HG02588 (cell line): ENCODE measurements around the gene ZNF460.
"Not testable (repeated sequence)": the region's sequence is repeated elsewhere in the genome, so short reads cannot be mapped to it uniquely, and the experiment has no call there.

Source experiments
- ATAC-seq: cut with Tn5 transposase; IDR thresholded peaks from one replicate; pipeline ENCODE4 v1.9.1; 2021; ENCODE audit warnings: mild to moderate bottlenecking, moderate library complexity; ENCODE audit not compliant: unreplicated experiment

ZNF460 gene

GRCh38 chr19:57280165-57280961 is at the start of gene ZNF460:
TSS of gene ZNF460 (plus strand) at chr19:57280485. CDS start at chr19:57280807, 322 bp downstream.
- ATAC-seq: peak; percentile 72

- no peak for ATAC-seq
Observed at GRCh38 chr19:57231686-57232085, 48.6 kb upstream of the ZNF460 start.

GRCh38 chr19:57233207-57233606 is 47.1 kb upstream of the ZNF460 start:
- no peak for ATAC-seq

- ATAC-seq: no peak
Observed at GRCh38 chr19:57239982-57240310, 40.3 kb upstream of the ZNF460 start.

- peak; percentile 90 for ATAC-seq
Observed at GRCh38 chr19:57240311-57241090, 39.8 kb upstream of the ZNF460 start, which contains the start of gene ZNF805. TSS of gene ZNF805 (plus strand) at chr19:57240632. CDS start at chr19:57240892, 260 bp downstream.

- no peak for ATAC-seq
Observed at GRCh38 chr19:57241176-57241575, 39.1 kb upstream of the ZNF460 start.

- ATAC-seq: no peak
Observed at GRCh38 chr19:57242821-57243220, 37.5 kb upstream of the ZNF460 start.

GRCh38 chr19:57244513-57244912 is 35.8 kb upstream of the ZNF460 start:
- no peak for ATAC-seq

GRCh38 chr19:57245066-57245465 is 35.2 kb upstream of the ZNF460 start:
- no peak for ATAC-seq

- ATAC-seq: no peak
Observed at GRCh38 chr19:57245959-57246358, 34.3 kb upstream of the ZNF460 start.

GRCh38 chr19:57248646-57249045 is 31.6 kb upstream of the ZNF460 start:
- ATAC-seq: no peak

GRCh38 chr19:57249329-57249728 is 31.0 kb upstream of the ZNF460 start:
- no peak for ATAC-seq

GRCh38 chr19:57253767-57254166 is 26.5 kb upstream of the ZNF460 start:
- not testable (repeated sequence) for ATAC-seq

- ATAC-seq: no peak
Observed at GRCh38 chr19:57262044-57262443, 18.2 kb upstream of the ZNF460 start.

- no peak for ATAC-seq
Observed at GRCh38 chr19:57263244-57263741, 17.0 kb upstream of the ZNF460 start.

- no peak for ATAC-seq
Observed at GRCh38 chr19:57267291-57267690, 13.0 kb upstream of the ZNF460 start.

GRCh38 chr19:57269515-57270250 is 10.6 kb upstream of the ZNF460 start:
- ATAC-seq: peak; percentile 46

- no peak for ATAC-seq
Observed at GRCh38 chr19:57271280-57271679, 9.0 kb upstream of the ZNF460 start.

GRCh38 chr19:57273014-57273413 is 7.3 kb upstream of the ZNF460 start:
- no peak for ATAC-seq

- no peak for ATAC-seq
Observed at GRCh38 chr19:57276430-57276829, 3.9 kb upstream of the ZNF460 start.

GRCh38 chr19:57278481-57278880 is 1.8 kb upstream of the ZNF460 start:
- not testable (repeated sequence) for ATAC-seq
